Globus pallidus (tissue), 1 donor: ENCODE results near the gene RBSN.

Source experiments
- DNase-seq: peaks from one replicate; pipeline ENCODE4 v3.0.0-alpha.2; 2015; ENCODE audit warnings: low spot score

Gene RBSN

GRCh38 chr3:15060029-15060428 is 38.9 kb downstream of the RBSN start:
- no peak for DNase-seq

- no peak for DNase-seq
Measured at GRCh38 chr3:15056676-15057404, 42.1 kb downstream of the RBSN start.

- no peak for DNase-seq
Measured at GRCh38 chr3:15055019-15055557, 43.9 kb downstream of the RBSN start.

GRCh38 chr3:15053541-15053940 is 45.4 kb downstream of the RBSN start:
- no peak for DNase-seq

GRCh38 chr3:15052335-15053242 is 46.4 kb downstream of the RBSN start:
- no peak for DNase-seq

GRCh38 chr3:15051531-15051930 is 47.4 kb downstream of the RBSN start:
- DNase-seq, result peak; percentile 16

GRCh38 chr3:15050405-15051092 is 48.4 kb downstream of the RBSN start:
- no peak for DNase-seq

- DNase-seq, result no peak
Measured at GRCh38 chr3:15049584-15049983, 49.4 kb downstream of the RBSN start.

GRCh38 chr3:15045667-15046066 is 53.3 kb downstream of the RBSN start:
- DNase-seq, result no peak

GRCh38 chr3:15044326-15044725 is 54.6 kb downstream of the RBSN start:
- DNase-seq, result no peak

- DNase-seq, result no peak
Measured at GRCh38 chr3:15043408-15044171, 55.4 kb downstream of the RBSN start.

GRCh38 chr3:15042936-15043335 is 56.0 kb downstream of the RBSN start:
- DNase-seq, result no peak

GRCh38 chr3:15041950-15042349 is 57.0 kb downstream of the RBSN start:
- DNase-seq, result no peak

GRCh38 chr3:15040844-15041243 is 58.1 kb downstream of the RBSN start:
- no peak for DNase-seq

- DNase-seq, result no peak
Measured at GRCh38 chr3:15038306-15038705, 60.6 kb downstream of the RBSN start.

- no peak for DNase-seq
Measured at GRCh38 chr3:15033103-15033502, 65.8 kb downstream of the RBSN start.

GRCh38 chr3:15032650-15033049 is 66.3 kb downstream of the RBSN start:
- no peak for DNase-seq

- no peak for DNase-seq
Measured at GRCh38 chr3:15029625-15030024, 69.3 kb downstream of the RBSN start.

- no peak for DNase-seq
Measured at GRCh38 chr3:15023719-15024118, 75.2 kb downstream of the RBSN start.

- no peak for DNase-seq
Measured at GRCh38 chr3:15023249-15023648, 75.7 kb downstream of the RBSN start.
